Stimulated activated CD8-positive, alpha-beta memory T cell treated with anti-CD3 and anti-CD28 coated beads, Interleukin-15, amount 100 ng/mL, for 1 hour (primary cell): ENCODE data around the gene GALNT8.

ENCODE experiments used
- DNase-seq: peaks from one replicate; pipeline ENCODE4 v3.0.0-alpha.2; 2020; ENCODE audit warnings: low read depth

The GALNT8 gene

DNA sequence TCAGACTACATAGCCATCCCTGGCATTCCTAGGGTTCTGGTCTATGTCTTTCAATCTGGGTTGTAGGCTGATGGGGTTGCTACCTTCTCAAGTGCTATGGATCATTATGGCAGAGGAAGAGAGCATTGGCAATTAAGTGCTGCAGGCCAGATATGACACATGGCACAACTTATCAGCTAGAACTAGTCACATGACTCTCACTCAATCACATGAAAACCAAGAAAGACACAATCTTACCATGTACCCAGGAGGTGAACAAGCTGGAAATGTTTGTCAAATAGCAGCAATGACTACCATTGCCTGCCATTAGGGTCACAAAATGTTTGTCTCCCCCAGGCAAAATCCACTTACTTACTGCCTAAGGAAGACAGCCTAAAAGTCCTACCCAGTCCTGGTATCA, 80.4 kb downstream of the GALNT8 start:
- DNase-seq = no peak

DNA sequence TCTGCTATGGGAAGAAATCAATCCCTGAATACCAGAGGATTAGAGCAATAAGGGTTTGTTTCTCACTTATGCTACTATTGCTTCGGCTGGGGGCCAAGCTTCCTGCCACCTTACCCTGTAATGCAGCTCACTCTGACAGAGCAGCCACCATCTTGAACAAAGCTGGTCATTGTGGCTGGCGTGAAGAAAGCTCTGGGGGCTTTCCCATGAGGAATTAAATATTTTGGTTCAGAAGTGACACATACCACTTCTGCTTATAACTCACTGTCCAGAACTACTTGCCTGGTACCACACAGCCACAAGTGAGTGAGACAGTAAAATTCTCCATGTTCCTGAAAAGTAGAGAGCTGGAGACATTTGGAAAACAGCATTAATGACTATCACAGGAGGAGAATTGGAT, 82.6 kb downstream of the GALNT8 start:
- DNase-seq = no peak

DNA sequence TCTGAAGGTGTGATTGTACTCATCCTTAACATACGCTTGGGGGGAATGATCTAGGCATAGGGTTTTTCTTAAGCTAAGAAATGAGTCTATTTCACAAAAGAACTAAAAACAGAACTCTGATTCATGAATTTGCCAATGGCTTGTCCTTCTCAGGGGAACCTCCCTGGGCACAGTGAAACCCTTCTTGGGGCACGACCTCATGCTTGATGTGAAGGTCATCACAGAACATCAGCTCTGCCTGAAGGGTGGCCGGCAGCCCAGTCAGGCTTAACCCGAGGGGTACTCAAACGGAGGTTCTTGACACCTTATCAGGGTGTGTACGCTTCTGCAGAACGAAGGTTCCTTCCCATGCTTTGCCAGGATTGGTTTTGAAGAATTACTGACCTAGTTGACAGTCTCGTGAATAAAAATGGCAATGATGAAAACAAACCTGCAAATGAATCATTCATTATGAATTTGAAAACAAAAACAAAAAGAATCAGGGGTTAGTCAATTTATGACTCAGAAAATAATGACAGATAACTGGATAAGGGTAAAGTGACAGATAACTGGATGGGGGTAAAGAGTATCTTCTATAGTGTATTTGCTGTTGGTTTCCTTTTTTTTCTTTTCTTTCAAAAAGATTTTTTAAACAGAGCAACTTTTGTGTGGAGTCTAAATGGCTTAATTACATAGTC, 86.4 kb downstream of the GALNT8 start:
- DNase-seq = no peak

DNA sequence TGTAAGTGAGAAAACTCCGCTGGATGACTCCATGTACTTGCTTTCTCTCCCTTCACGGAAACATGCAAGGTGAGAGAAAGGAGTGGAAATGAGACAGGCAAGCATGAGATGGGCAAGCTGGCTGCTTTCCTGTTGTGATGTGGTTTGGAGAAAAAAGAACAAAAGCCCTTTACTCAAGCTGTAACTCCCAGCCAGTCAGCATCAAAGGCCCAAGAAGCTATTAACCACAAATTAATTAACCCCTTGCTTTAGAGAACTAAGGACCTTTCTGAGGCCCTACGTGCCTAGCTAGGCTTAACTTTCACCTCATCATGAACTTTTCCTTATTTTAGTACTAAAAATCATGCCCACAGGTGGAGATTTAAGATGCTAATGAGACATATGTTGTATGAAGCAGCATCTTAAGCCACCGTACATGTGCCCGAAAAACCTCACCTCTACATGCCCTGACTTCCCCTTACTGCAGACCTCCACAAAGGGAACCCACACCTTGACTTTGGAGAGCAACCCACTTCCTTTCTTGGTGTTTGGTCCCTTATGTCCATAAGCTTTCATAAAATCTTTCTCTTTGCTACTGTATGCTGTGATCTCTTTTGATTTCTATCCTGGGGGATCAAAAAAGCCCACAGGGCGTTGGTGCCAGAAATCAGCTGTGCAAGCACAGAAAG, 87.0 kb downstream of the GALNT8 start:
- DNase-seq = no peak

DNA sequence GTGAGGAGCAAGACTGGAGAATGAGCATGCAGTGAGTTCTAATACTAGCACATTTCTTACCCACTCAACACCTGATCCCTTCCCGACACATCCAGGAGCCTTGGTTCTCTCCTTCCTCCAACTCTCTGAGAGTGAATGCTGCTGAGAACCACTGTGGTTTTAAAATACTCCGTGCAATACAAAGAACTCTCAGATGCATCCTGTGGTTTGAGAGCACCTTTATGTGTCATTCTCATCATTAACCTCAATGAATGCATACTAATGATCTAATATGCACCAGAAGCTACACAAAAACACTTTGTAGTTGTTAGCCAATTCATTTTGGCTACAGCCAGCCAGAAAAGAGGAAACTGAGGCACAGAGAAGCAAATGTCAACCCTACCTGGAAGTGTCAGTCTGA, 87.6 kb downstream of the GALNT8 start:
- DNase-seq = no peak

- no peak for DNase-seq
Observed at GRCh38 chr12:4809013-4809448, 88.8 kb downstream of the GALNT8 start.

- no peak for DNase-seq
Observed at GRCh38 chr12:4809449-4810218, 89.4 kb downstream of the GALNT8 start.

DNA sequence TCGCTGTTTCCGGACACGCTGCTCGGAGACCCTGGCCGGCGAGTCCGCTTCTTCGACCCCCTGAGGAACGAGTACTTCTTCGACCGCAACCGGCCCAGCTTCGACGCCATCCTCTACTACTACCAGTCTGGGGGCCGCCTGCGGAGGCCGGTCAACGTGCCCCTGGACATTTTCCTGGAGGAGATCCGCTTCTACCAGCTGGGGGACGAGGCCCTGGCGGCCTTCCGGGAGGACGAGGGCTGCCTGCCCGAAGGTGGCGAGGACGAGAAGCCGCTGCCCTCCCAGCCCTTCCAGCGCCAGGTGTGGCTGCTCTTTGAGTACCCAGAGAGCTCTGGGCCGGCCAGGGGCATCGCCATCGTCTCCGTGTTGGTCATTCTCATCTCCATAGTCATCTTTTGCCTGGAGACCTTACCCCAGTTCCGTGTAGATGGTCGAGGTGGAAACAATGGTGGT, 90.0 kb downstream of the GALNT8 start:
- no peak for DNase-seq

DNA sequence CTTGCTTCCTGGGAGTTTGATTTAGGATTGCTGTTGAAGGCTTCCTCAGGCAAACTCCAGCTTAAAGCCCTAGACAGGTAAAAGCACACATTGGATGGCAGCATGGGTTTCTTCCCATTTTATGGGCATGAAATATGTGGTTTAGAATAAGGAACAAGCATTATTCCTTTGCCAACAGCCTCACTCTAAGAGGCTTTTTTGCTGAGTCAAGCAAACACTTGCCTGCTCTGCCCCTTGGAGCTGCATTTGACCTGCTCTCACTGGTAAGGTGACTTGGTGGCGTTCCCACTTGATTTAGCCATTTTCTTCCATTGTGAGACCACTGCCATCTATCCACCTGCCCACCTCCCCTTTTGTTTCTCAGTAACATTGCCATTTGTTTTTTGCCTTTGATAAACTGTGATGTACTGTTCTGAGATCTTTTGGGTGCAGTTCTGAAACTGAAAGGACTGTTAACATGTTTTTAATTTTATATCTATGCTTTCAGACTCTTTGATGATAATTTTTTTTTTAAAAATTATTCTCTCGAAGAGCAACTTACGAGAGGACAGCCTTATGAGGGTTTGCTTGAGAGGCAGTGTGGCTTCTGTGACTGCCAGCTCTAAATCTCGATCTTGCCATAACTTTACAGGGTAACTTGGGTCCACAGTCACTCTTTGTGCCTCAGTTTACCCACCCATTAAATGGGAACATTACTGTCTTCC, 92.6 kb downstream of the GALNT8 start:
- DNase-seq = no peak

DNA sequence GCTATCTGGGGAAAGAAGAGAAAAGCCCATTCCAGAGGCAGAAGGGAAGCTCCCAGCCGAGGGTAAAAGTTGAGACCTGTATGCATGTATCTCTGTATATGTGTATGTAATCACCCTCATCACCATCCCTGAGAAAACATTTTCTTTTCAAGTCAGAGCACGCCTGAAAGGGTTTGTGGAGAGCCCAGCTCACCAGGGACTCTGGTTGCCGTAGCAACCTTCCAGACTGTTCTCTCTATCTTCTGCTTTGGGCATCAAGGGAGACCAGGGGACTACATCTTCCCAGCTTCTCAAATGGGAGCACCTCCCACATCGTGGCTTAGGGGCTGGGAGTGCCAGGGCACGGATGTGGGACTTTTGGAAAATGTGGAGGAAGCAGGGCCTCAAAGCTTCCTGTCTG, 93.5 kb downstream of the GALNT8 start:
- DNase-seq = no peak

- no peak for DNase-seq
Observed at GRCh38 chr12:4814485-4814884, 94.3 kb downstream of the GALNT8 start.

DNA sequence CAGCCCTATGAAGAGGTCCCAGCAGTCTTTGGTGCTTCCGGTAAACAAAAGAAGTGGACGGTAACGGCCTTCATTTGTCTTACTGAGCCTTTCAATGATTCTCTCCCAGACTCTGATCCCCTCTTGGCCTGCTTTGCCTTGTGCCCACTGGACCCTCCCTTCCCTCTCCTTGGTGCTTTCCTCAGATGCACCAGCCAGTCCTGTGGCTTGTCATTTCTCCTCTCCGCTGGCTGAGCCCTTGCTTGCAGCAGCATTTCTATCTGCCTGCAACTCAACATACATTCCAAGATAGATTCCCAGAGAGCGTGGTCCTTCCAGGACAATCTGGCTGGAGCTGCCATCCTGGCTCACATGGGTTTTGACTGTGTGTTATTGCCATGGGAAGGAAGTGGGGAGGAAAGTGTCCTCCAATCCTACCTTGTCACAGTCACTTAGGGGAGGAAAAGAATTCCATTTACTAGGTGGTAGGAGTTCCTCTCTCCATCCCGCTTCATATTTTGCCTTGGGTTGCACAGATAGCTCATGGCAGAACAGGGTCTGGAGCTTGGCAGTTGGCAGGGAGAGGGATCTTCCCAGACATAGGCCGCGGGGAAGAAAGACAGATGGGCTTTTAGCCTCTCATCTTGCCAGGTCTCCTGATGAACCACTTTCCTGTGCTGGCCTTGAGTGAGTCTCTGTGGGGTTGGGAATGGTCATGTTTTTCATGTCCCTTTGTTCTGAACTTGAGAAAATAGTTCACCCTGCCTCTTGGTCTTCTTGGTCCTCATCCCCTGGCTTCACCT, 96.7 kb downstream of the GALNT8 start:
- no peak for DNase-seq

GRCh38 chr12:4817880-4818279, 97.7 kb downstream of the GALNT8 start:
- DNase-seq = no peak

- DNase-seq = no peak
Observed at GRCh38 chr12:4819654-4820053, 99.5 kb downstream of the GALNT8 start.

DNA sequence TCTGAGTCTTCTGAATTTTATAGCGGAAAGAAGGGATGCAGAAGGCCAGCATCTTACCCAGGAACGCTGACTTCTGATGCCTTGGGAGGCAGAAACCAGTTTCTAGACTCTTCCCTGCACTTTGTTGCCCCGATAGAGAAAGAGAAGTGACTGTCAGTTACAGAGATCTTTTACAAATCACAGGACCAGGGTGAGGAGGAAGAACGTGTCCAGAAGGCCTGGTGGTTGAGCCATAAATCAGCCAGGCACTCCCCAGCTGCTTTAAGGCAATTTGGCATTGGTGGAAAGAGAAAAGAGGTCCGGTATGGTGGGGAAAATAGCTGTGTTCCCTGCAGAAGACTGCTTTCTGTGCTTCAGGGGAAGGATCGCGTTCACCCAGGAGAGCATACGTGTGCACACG, 100.8 kb downstream of the GALNT8 start:
- no peak for DNase-seq
